HUES64 (cell line): ENCODE measurements around the gene ITPR2.

Source experiments
- H3K27ac ChIP-seq: 2 replicates; pipeline ENCODE4 v1.7.0; 2013; ENCODE audit warnings: low read depth, low read length, inconsistent platforms
- H3K27me3 ChIP-seq: 2 replicates; pipeline ENCODE4 v1.6.1; 2013; ENCODE audit warnings: mild to moderate bottlenecking, low read length; ENCODE audit not compliant: insufficient read depth
- H3K36me3 ChIP-seq: 2 replicates; pipeline ENCODE4 v1.6.1; 2013; ENCODE audit warnings: mild to moderate bottlenecking, low read length; ENCODE audit not compliant: insufficient read depth
- H3K4me1 ChIP-seq: 2 replicates; pipeline ENCODE4 v1.6.1; 2013; ENCODE audit warnings: mild to moderate bottlenecking, low read length, moderate library complexity; ENCODE audit not compliant: insufficient read depth
- H3K4me3 ChIP-seq: 2 replicates; pipeline ENCODE4 v1.5.1; 2013; ENCODE audit warnings: mild to moderate bottlenecking, low read length, moderate library complexity
- H3K9ac ChIP-seq: 2 replicates; pipeline ENCODE4 v1.6.1; 2013; ENCODE audit warnings: mild to moderate bottlenecking, low read depth, low read length
- H3K9me3 ChIP-seq: 2 replicates; pipeline ENCODE4 v1.6.1; 2013; ENCODE audit warnings: low read depth, low read length; ENCODE audit not compliant: insufficient read depth
- WGBS: fragments of 150-250, 120-280 bp; methylation state at CpG from one replicate; pipeline ENCODE4 v1.1.7; 2013; ENCODE audit warnings: missing lambda C conversion rate; 5-methylcytosine and 5-hydroxymethylcytosine counted together

The ITPR2 gene

GRCh38 chr12:26507613-26508012, 325.4 kb downstream of the ITPR2 start:
- no peak overlapping the region for H3K4me3 ChIP-seq
- H3K9ac ChIP-seq = no peak overlapping the region
- peaks cover 28% of the 10 kb centered on the region; the same call in 1 of the 2 replicates for H3K4me1 ChIP-seq
- H3K27ac ChIP-seq = no peak overlapping the region
- H3K9me3 ChIP-seq = no peaks in the 10 kb centered on the region
- no peaks in the 10 kb centered on the region for H3K36me3 ChIP-seq
- WGBS = 100% methylated on average over 1 of the region's 1 CpG
- H3K27me3 ChIP-seq = no peaks in the 10 kb centered on the region

- no peak overlapping the region for H3K27ac ChIP-seq
- no peak overlapping the region for H3K9ac ChIP-seq
- no peaks in the 10 kb centered on the region for H3K36me3 ChIP-seq
- 100% methylated on average over 1 of the region's 1 CpG for WGBS
- no peaks in the 10 kb centered on the region for H3K27me3 ChIP-seq
- no peak overlapping the region for H3K4me3 ChIP-seq
- H3K4me1 ChIP-seq = no peaks in the 10 kb centered on the region
- no peaks in the 10 kb centered on the region for H3K9me3 ChIP-seq
These were observed 332.9 kb downstream of the ITPR2 start for GRCh38 chr12:26499979-26500640.

- Histone ChIP-seq H3K9ac (no peak overlapping the region), H3K27ac (no peak overlapping the region), H3K9me3 (no peaks in the 10 kb centered on the region), H3K4me1 (no peaks in the 10 kb centered on the region), H3K4me3 (no peak overlapping the region), H3K27me3 (no peaks in the 10 kb centered on the region), H3K36me3 (peaks cover 7% of the 10 kb centered on the region; the same call in 1 of the 2 replicates)
- WGBS = 93% methylated on average over 1 of the region's 1 CpG
These were observed 336.8 kb downstream of the ITPR2 start for GRCh38 chr12:26496170-26496569.

- H3K4me3 ChIP-seq = no peak overlapping the region
- no peaks in the 10 kb centered on the region for H3K4me1 ChIP-seq
- WGBS = 97% methylated on average over 3 of the region's 3 CpGs
- peaks cover 7% of the 10 kb centered on the region; the same call in 1 of the 2 replicates for H3K36me3 ChIP-seq
- H3K9ac ChIP-seq = no peak overlapping the region
- H3K27ac ChIP-seq = no peak overlapping the region
- H3K9me3 ChIP-seq = no peaks in the 10 kb centered on the region
- no peaks in the 10 kb centered on the region for H3K27me3 ChIP-seq
These were observed 339.3 kb downstream of the ITPR2 start for GRCh38 chr12:26493656-26494055.

- Histone ChIP-seq H3K9ac (no peak overlapping the region), H3K4me1 (no peaks in the 10 kb centered on the region), H3K9me3 (no peaks in the 10 kb centered on the region), H3K36me3 (peaks cover 7% of the 10 kb centered on the region; the same call in 1 of the 2 replicates), H3K27me3 (no peaks in the 10 kb centered on the region), H3K4me3 (no peak overlapping the region), H3K27ac (no peak overlapping the region)
- 94% methylated on average over 1 of the region's 1 CpG for WGBS
These were observed 340.6 kb downstream of the ITPR2 start for GRCh38 chr12:26492406-26492805.

GRCh38 chr12:26489908-26490307, 343.1 kb downstream of the ITPR2 start:
- H3K4me1 ChIP-seq = no peaks in the 10 kb centered on the region
- H3K9ac ChIP-seq = no peak overlapping the region
- no peaks in the 10 kb centered on the region for H3K9me3 ChIP-seq
- no peaks in the 10 kb centered on the region for H3K27me3 ChIP-seq
- H3K27ac ChIP-seq = no peak overlapping the region
- H3K36me3 ChIP-seq = peaks cover 7% of the 10 kb centered on the region; the same call in 1 of the 2 replicates
- WGBS = 100% methylated on average over 2 of the region's 2 CpGs
- no peak overlapping the region for H3K4me3 ChIP-seq

- H3K36me3 ChIP-seq = peaks cover 7% of the 10 kb centered on the region; the same call in 1 of the 2 replicates
- no peaks in the 10 kb centered on the region for H3K9me3 ChIP-seq
- H3K9ac ChIP-seq = no peak overlapping the region
- no peaks in the 10 kb centered on the region for H3K27me3 ChIP-seq
- no peak overlapping the region for H3K27ac ChIP-seq
- WGBS = 100% methylated on average over 1 of the region's 1 CpG
- no peak overlapping the region for H3K4me3 ChIP-seq
- no peaks in the 10 kb centered on the region for H3K4me1 ChIP-seq
These were observed 344.6 kb downstream of the ITPR2 start for GRCh38 chr12:26488351-26488750.

- Histone ChIP-seq H3K27ac (no peak overlapping the region), H3K36me3 (peaks cover 12% of the 10 kb centered on the region; the same call in 1 of the 2 replicates), H3K4me3 (no peak overlapping the region), H3K4me1 (0 out of 2 replicates have a peak, but pooled peaks cover 5% of the 10 kb centered on the region), H3K9me3 (no peaks in the 10 kb centered on the region), H3K9ac (no peak overlapping the region), H3K27me3 (no peaks in the 10 kb centered on the region)
- WGBS = 91% methylated on average over 1 of the region's 1 CpG
These were observed 359.7 kb downstream of the ITPR2 start for GRCh38 chr12:26473291-26473690.

- no peak overlapping the region for H3K4me3 ChIP-seq
- H3K27ac ChIP-seq = no peak overlapping the region
- peaks cover 5% of the 10 kb centered on the region; the same call in 1 of the 2 replicates for H3K4me1 ChIP-seq
- H3K27me3 ChIP-seq = no peaks in the 10 kb centered on the region
- peaks cover 12% of the 10 kb centered on the region; the same call in 1 of the 2 replicates for H3K36me3 ChIP-seq
- H3K9me3 ChIP-seq = no peaks in the 10 kb centered on the region
- no peak overlapping the region for H3K9ac ChIP-seq
These were observed 361.4 kb downstream of the ITPR2 start for GRCh38 chr12:26471560-26471959.

GRCh38 chr12:26469421-26470180, 363.4 kb downstream of the ITPR2 start:
- Histone ChIP-seq H3K9me3 (no peaks in the 10 kb centered on the region), H3K27me3 (no peaks in the 10 kb centered on the region), H3K4me3 (no peak overlapping the region), H3K4me1 (peaks cover 7% of the 10 kb centered on the region; the same call in 1 of the 2 replicates), H3K27ac (no peak overlapping the region), H3K36me3 (no peaks in the 10 kb centered on the region), H3K9ac (no peak overlapping the region)
- WGBS = 91% methylated on average over 6 of the region's 6 CpGs

GRCh38 chr12:26467351-26467750, 365.6 kb downstream of the ITPR2 start:
- 100% methylated on average over 1 of the region's 1 CpG for WGBS
- H3K9ac ChIP-seq = no peak overlapping the region
- H3K27ac ChIP-seq = no peak overlapping the region
- H3K36me3 ChIP-seq = no peaks in the 10 kb centered on the region
- H3K4me1 ChIP-seq = peaks cover 7% of the 10 kb centered on the region; the same call in 1 of the 2 replicates
- H3K4me3 ChIP-seq = no peak overlapping the region
- H3K9me3 ChIP-seq = no peaks in the 10 kb centered on the region
- H3K27me3 ChIP-seq = no peaks in the 10 kb centered on the region
